SJSA1 (cell line): ENCODE results near the gene NOS3. TPM values are rescaled to one million over a fixed set of nuclear protein-coding genes. Genes with fewer than 3 reads are reported as not detected.

Source experiments
- DNase-seq, 2 experiments: peaks; one replicate each; pipeline ENCODE4 v3.0.0-alpha.2; 2015 to 2020; ENCODE audit warnings: low spot score in 2 of 2, low read depth in 1 of 2
- H3K27ac ChIP-seq: fragments of 250-450 bp; sonication (Bioruptor Pico); 2 replicates; pipeline ENCODE4 v1.5.1; 2020; ENCODE audit warnings: mild to moderate bottlenecking, moderate library complexity
- H3K27me3 ChIP-seq: fragments of 250-450 bp; sonication (Bioruptor Pico); replicated peaks from 2 replicates; pipeline ENCODE4 v1.5.1; 2020; ENCODE audit warnings: mild to moderate bottlenecking, moderate library complexity
- H3K36me3 ChIP-seq: fragments of 250-450 bp; sonication (Bioruptor Pico); 2 replicates; pipeline ENCODE4 v1.5.1; 2020; ENCODE audit warnings: mild to moderate bottlenecking
- H3K4me1 ChIP-seq: fragments of 250-450 bp; sonication (Bioruptor Pico); replicated peaks from 2 replicates; pipeline ENCODE4 v1.6.1; 2021; ENCODE audit warnings: mild to moderate bottlenecking
- H3K4me3 ChIP-seq: fragments of 250-450 bp; sonication (Bioruptor Pico); 2 replicates; pipeline ENCODE4 v1.5.1; 2020; ENCODE audit warnings: mild to moderate bottlenecking
- H3K9me3 ChIP-seq: fragments of 250-450 bp; sonication (Bioruptor Pico); replicated peaks from 2 replicates; pipeline ENCODE4 v1.5.1; 2020; ENCODE audit warnings: mild to moderate bottlenecking
- total RNA-seq: library from RNA; depleted of rRNA; stranded (reverse); fragments of >200 nt; shearing (Covaris generic); gene quantifications from 2 replicates; pipeline ENCODE4 v1.2.3, GENCODE V29; 2014

Gene NOS3
- total RNA-seq, 1 experiment from 2014 or later: not detected

GRCh38 chr7:150964593-150965111 lies 26.2 kb upstream of the NOS3 start:
- no peak overlapping the region for H3K27ac ChIP-seq
- no peak overlapping the region for H3K4me3 ChIP-seq
- H3K27me3 ChIP-seq: peaks cover 32% of the 10 kb centered on the region
- DNase-seq: no peak
- H3K9me3 ChIP-seq: no peaks in the 10 kb centered on the region
- H3K36me3 ChIP-seq: no peaks in the 10 kb centered on the region
- no peaks in the 10 kb centered on the region for H3K4me1 ChIP-seq

GRCh38 chr7:150965273-150965830 lies 25.5 kb upstream of the NOS3 start:
- Histone ChIP-seq H3K36me3 (no peaks in the 10 kb centered on the region), H3K9me3 (no peaks in the 10 kb centered on the region), H3K4me1 (no peaks in the 10 kb centered on the region), H3K27ac (no peak overlapping the region), H3K4me3 (no peak overlapping the region), H3K27me3 (peaks cover 29% of the 10 kb centered on the region)
- DNase-seq: no peak

DNA sequence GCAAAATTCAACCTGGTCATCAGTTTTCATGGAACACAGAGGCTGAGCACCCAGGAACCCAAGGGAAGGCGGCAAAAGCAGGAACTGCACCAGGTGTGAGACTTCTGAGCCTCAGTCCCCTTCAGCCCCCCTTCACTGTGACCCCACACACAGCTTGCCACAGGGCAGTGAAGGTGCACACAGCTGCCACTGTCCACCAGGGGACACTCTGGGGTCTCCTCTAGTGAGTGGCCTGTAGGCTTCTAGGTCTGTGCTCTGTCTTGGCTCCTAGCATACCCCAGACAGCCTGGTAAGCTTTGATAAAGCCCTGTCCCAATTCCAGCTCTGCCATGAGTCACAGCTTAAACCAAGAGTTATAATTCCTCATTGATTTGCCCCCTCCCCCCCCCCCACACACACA lies 24.8 kb upstream of the NOS3 start:
- Histone ChIP-seq H3K27me3 (peaks cover 32% of the 10 kb centered on the region), H3K27ac (no peak overlapping the region)

GRCh38 chr7:150967349-150967748 lies 23.5 kb upstream of the NOS3 start:
- no peak overlapping the region for H3K4me3 ChIP-seq
- no peaks in the 10 kb centered on the region for H3K9me3 ChIP-seq
- H3K4me1 ChIP-seq: no peaks in the 10 kb centered on the region
- peaks cover 43% of the 10 kb centered on the region for H3K27me3 ChIP-seq
- H3K36me3 ChIP-seq: no peaks in the 10 kb centered on the region
- H3K27ac ChIP-seq: no peak overlapping the region
- DNase-seq: no peak

More for the DNA sequence above, 24.8 kb upstream of the NOS3 start:
- no peaks in the 10 kb centered on the region for H3K4me1 ChIP-seq
- H3K4me3 ChIP-seq: no peak overlapping the region
- no peak for DNase-seq
- H3K9me3 ChIP-seq: no peaks in the 10 kb centered on the region
- H3K36me3 ChIP-seq: no peaks in the 10 kb centered on the region

- Histone ChIP-seq H3K4me1 (no peaks in the 10 kb centered on the region), H3K36me3 (no peaks in the 10 kb centered on the region), H3K27ac (no peak overlapping the region), H3K9me3 (no peaks in the 10 kb centered on the region), H3K27me3 (peaks cover 50% of the 10 kb centered on the region), H3K4me3 (no peak overlapping the region)
- DNase-seq: no peak
Observed at GRCh38 chr7:150968056-150968733, 22.6 kb upstream of the NOS3 start.

- Histone ChIP-seq H3K4me3 (no peak overlapping the region), H3K4me1 (no peaks in the 10 kb centered on the region), H3K27ac (no peak overlapping the region), H3K9me3 (no peaks in the 10 kb centered on the region), H3K27me3 (peaks cover 56% of the 10 kb centered on the region), H3K36me3 (no peaks in the 10 kb centered on the region)
- no peak for DNase-seq
Observed at GRCh38 chr7:150968734-150969372, 22.0 kb upstream of the NOS3 start.

DNA sequence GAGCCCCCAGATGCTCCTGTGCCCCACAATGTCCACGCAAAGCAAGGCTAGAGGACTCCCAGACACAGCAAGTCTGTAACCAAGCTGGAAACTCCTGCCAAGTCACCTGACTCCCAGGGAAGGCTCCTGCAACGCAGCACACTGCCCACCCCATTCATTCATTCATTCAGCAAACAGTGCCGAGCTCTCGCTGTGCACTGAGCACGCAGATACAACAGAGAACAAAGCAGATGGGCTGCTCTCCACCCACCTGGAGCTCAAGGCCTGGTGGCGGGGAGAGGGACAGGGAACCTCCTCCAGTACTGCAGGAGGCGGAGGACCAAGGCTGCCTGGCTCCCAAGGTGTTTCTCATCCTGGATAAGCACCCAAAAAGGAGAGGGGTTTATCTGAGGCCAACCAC lies 21.3 kb upstream of the NOS3 start:
- peaks cover 61% of the 10 kb centered on the region for H3K27me3 ChIP-seq

DNA sequence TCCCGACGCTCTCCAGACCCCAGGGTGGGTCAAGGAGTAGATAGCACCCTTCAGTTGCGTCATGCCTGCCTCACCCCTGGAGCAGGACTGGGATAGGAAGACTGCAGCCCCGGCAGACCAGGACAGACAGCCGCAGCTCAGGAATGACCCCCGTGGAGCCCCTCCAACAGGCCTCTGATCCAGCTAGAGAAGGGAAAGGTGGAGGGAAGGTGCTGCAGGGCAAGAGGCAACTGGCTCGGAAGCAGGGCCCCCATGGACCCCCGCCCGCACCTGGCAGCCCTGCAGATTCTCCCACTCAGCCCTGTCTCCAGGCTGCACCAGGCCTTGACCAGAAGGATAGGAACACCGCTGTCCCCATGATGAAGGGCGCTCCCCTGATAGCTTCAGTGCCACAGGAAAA lies 20.4 kb upstream of the NOS3 start:
- Histone ChIP-seq H3K4me1 (peaks cover 6% of the 10 kb centered on the region), H3K27ac (no peak overlapping the region), H3K27me3 (peaks cover 67% of the 10 kb centered on the region), H3K9me3 (0 out of 2 replicates have a peak, but pooled peaks cover 3% of the 10 kb centered on the region), H3K36me3 (no peaks in the 10 kb centered on the region), H3K4me3 (no peak overlapping the region)
- no peak for DNase-seq

More for the DNA sequence above, 21.3 kb upstream of the NOS3 start:
- no peak overlapping the region for H3K4me3 ChIP-seq
- no peak overlapping the region for H3K27ac ChIP-seq
- H3K4me1 ChIP-seq: no peaks in the 10 kb centered on the region
- no peaks in the 10 kb centered on the region for H3K9me3 ChIP-seq
- no peaks in the 10 kb centered on the region for H3K36me3 ChIP-seq
- no peak for DNase-seq

DNA sequence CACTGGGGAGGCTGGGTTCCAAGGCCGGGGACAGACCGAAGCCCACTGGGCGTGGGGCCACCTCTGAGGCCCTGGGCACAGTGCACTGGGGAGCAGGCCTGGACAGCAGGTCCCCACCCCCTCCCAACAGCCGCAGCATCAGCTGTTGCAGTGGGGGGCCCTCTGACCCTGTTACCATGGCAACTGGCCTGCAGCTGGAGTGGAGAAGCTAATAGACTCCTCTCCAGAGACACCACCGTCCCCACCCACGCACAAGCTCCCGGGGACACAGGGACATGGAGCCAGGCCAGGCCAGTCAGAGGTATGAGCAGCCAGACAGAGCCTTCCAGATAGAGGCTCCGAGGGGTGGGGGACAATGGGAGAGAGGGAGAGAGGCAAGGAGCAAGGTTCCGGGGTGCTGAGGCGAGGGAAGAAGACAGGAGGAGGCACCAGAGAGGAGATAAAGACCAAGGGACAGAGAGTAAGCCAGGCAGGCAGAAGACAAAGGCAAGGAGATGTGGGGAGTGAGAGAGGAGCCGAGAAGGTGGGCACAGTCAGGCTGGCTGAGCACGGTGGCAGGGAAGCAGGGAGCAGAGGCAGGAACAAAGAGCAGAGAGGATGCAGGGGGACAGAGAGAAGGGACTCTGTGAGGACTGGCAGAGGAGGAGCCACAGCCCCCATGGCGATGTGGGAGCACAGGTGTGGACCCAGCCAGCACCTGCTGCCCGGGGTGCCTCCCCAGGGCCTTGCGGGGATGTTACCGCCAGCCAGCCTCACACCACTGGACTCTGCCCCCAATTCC lies 19.4 kb upstream of the NOS3 start:
- Histone ChIP-seq H3K36me3 (no peaks in the 10 kb centered on the region), H3K27me3 (peaks cover 69% of the 10 kb centered on the region), H3K4me1 (peaks cover 6% of the 10 kb centered on the region), H3K27ac (no peak overlapping the region), H3K9me3 (0 out of 2 replicates have a peak, but pooled peaks cover 3% of the 10 kb centered on the region), H3K4me3 (no peak overlapping the region)
- DNase-seq: no peak

DNA sequence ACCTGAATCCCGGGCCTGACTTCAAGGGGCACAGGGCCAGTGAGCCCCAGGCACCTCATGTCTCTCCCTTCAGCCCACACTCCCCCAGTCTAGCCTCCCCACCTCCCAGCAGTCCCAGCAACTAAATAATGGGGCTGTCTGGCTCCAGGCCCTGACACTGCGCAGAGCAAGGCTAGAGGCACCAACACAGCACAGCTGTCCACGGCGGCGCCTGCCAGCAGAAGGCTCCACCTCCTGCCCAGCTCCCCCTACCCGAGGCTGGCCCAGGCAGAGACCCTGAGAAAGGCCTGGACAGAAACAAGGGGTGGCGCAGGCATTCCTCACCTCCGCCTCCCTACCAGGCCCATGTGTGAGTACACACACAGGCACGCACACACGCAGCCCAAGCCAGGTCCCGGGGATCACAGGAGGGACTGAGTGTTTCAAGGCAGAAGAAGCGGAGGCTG lies 18.8 kb upstream of the NOS3 start:
- Histone ChIP-seq H3K4me1 (peaks cover 6% of the 10 kb centered on the region), H3K27ac (no peak overlapping the region), H3K27me3 (peaks cover 73% of the 10 kb centered on the region), H3K9me3 (0 out of 2 replicates have a peak, but pooled peaks cover 3% of the 10 kb centered on the region), H3K36me3 (no peaks in the 10 kb centered on the region), H3K4me3 (no peak overlapping the region)
- DNase-seq: no peak

DNA sequence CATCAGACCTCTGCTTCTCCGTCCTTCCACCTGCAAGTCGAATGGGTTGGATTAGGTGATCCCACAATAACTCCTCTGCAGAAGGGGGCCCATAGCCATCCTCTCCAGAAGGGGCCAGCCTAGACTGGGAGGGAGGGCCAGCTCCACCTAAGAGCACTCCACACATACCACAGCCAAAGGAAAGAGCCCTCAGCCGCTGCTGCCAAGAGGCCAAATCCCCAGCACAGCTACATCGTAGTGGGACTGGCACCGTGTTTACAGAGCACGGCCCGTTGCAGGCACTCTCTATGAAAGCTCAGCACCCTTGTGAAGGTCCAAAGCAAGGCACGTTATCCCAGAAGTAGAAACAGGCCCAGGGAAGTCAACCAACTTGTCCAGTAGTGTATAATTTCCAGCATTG lies 18.1 kb upstream of the NOS3 start:
- peaks cover 6% of the 10 kb centered on the region for H3K4me1 ChIP-seq
- no peak overlapping the region for H3K27ac ChIP-seq

DNA sequence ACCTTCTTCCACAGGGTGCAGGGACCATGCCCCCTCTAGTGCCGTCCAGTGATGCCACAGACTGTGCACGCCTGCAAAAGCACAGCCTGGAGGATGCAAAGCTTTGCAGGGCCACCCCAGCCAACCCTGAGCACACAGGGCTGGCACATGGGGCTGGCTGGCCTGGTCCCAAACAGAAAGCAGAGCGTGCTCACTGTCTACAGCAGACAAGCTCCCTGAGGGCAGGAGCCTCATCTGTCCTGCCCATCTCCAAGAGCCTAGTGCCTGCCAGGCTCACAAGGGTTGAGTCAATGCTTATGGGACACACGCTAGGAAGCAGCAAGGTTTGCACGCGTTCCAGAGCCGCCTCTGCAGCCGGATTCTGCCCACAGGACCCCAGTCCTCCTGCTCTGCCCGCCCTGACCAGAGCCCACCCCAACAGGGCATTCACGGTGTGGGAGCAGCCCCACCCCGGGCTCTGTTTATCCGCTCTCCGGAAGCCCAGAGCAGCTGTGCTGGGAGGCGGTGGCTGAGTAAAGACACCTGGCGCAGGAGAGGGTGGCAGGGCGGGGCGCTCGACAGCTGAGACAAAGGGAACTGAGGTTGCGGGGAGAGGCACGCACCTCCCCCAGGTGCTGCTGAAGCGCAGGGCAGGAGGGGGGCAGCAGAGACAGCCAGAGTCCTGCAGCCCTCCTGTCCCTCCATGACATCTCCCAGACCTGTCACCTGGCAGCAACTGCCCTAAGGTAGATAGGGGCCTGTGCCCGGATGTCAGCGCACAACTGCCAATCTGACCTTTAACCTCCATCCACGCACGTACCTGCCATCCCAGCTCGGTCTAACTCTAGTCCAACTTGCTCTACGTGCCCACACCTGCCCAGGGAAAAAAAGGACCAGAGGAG lies 17.0 kb upstream of the NOS3 start:
- DNase-seq: no peak
- Histone ChIP-seq H3K4me3 (no peak overlapping the region), H3K36me3 (no peaks in the 10 kb centered on the region), H3K9me3 (0 out of 2 replicates have a peak, but pooled peaks cover 3% of the 10 kb centered on the region), H3K27me3 (peaks cover 69% of the 10 kb centered on the region), H3K4me1 (peaks cover 6% of the 10 kb centered on the region), H3K27ac (no peak overlapping the region)

More for the DNA sequence above, 18.1 kb upstream of the NOS3 start:
- H3K9me3 ChIP-seq: 0 out of 2 replicates have a peak, but pooled peaks cover 3% of the 10 kb centered on the region
- H3K36me3 ChIP-seq: no peaks in the 10 kb centered on the region
- H3K4me3 ChIP-seq: no peak overlapping the region
- H3K27me3 ChIP-seq: peaks cover 73% of the 10 kb centered on the region
- DNase-seq: no peak
